Sigmoid colon (tissue), 7 donors: ENCODE data around the gene FBXO21. TPM values are rescaled to one million over a fixed set of nuclear protein-coding genes. Genes with fewer than 3 reads are reported as not detected.
"Not testable (repeated sequence)": the region's sequence is repeated elsewhere in the genome, so short reads cannot be mapped to it uniquely, and the experiment has no call there.

Source experiments
- DNase-seq: peaks from one replicate; pipeline ENCODE4 v3.0.0-alpha.2; 2019
- H3K27ac ChIP-seq, 4 donors: fragments of 200-600 bp; sonication (generic); one replicate each; pipeline ENCODE4 v1.5.1; 2016 to 2019; ENCODE audit warnings: mild to moderate bottlenecking in 1 of 4
- H3K27me3 ChIP-seq, 3 donors: fragments of 200-600 bp; sonication (generic); one replicate each; pipeline ENCODE4 v1.5.1; 2019; ENCODE audit warnings: mild to moderate bottlenecking in 1 of 3
- H3K36me3 ChIP-seq, 4 donors: fragments of 200-600 bp; sonication (generic); one replicate each; pipeline ENCODE4 v1.5.1; 2016 to 2019
- H3K4me1 ChIP-seq, 4 donors: fragments of 200-600 bp; sonication (generic); one replicate each; pipeline ENCODE4 v1.5.1; 2017 to 2019
- H3K4me3 ChIP-seq, 4 donors: fragments of 200-600 bp; sonication (generic); one replicate each; pipeline ENCODE4 v1.5.1; 2017 to 2019; ENCODE audit warnings: mild to moderate bottlenecking in 2 of 4, moderate library complexity in 1 of 4
- H3K9me3 ChIP-seq, 4 donors: fragments of 200-600 bp in 3 of 4; sonication (generic) in 3 of 4; one replicate each; pipeline versions ENCODE4 v1.5.1 to v1.6.1; 2013 to 2019
- EP300 ChIP-seq, 4 donors: sonication (generic); formaldehyde crosslinking; IDR thresholded peaks; one replicate each; pipeline ENCODE4 v1.6.1; 2017; ENCODE audit warnings: antibody characterized with exemption in 4 of 4
- POLR2A ChIP-seq, 2 donors: fragments of 450-650 bp; IDR thresholded peaks; one replicate each; pipeline ENCODE4 v1.6.1; 2016; ENCODE audit warnings: antibody characterized with exemption in 2 of 2, mild to moderate bottlenecking in 2 of 2, moderate library complexity in 2 of 2
- POLR2AphosphoS5 ChIP-seq, 4 donors: sonication (generic); formaldehyde crosslinking; IDR thresholded peaks; one replicate each; pipeline ENCODE4 v1.6.1; 2017; ENCODE audit warnings: antibody characterized with exemption in 4 of 4
- WGBS, 2 donors: extraction: QIAGEN DNeasy Blood & Tissue Kit; methylation state at CpG; one replicate each; pipeline ENCODE4 v1.1.7; 2013; 5-methylcytosine and 5-hydroxymethylcytosine counted together
- intact Hi-C: fragments of 100-400 bp; cut with DNase I; formaldehyde crosslinking; loops from one replicate; pipeline ENCODE4 v1.15.1; 2023
- polyA plus RNA-seq, 3 donors: library from polyadenylated mRNA; stranded (reverse); fragments of 200-250 nt; gene quantifications; one replicate each; pipeline ENCODE4 v1.2.3, GENCODE V29; 2013
- total RNA-seq, 4 donors: library from RNA; depleted of rRNA; stranded (reverse); fragments of >200 nt; gene quantifications; one replicate each; pipeline ENCODE4 v1.1.0, GENCODE V29; 2016
- TF ChIP-seq, protein P1 (sequence below), 4 experiments: fragments of 450-650 bp in 3 of 4; fragments of 200-600 bp in 1 of 4; IDR thresholded peaks; one replicate each; pipeline ENCODE4 v1.5.1; 2016 to 2019; ENCODE audit warnings: antibody characterized with exemption in 4 of 4, mild to moderate bottlenecking in 3 of 4, moderate library complexity in 2 of 4
- donor health status: healthy with polysubstance abuse.
- donor health status: Bipolar disorder and iron deficiency.
- donor health status: healthy.

FBXO21 gene
- total and polyA plus RNA-seq, 7 donors, result 6.6 to 134 (median 40.7) TPM

DNA sequence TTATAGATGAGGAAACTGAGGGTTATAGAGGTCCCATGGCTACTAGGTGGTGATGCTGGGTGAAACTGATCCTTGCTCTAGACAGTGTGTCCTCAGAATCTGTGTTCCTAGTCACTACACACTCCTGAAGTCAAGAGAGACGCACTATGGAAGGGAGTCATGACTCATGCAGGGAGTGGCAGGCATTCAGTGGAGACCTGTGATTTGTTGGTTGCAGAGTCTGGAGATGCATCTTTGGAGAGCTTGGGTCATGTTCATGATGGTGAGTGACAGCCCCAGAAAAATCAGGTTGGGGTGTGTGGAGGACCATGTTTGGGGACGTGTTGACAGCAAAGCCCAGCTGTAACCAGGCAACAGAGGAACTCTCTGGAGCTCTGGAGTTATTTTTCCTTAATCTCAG is 38.0 kb upstream of the FBXO21 start:
- Histone ChIP-seq H3K27me3 (peaks cover 0 to 14% (median 0%) of the 10 kb centered on the region in 3 donors), H3K4me1 (no peaks in the 10 kb centered on the region)
- intact Hi-C loops, result no loop called here

DNA sequence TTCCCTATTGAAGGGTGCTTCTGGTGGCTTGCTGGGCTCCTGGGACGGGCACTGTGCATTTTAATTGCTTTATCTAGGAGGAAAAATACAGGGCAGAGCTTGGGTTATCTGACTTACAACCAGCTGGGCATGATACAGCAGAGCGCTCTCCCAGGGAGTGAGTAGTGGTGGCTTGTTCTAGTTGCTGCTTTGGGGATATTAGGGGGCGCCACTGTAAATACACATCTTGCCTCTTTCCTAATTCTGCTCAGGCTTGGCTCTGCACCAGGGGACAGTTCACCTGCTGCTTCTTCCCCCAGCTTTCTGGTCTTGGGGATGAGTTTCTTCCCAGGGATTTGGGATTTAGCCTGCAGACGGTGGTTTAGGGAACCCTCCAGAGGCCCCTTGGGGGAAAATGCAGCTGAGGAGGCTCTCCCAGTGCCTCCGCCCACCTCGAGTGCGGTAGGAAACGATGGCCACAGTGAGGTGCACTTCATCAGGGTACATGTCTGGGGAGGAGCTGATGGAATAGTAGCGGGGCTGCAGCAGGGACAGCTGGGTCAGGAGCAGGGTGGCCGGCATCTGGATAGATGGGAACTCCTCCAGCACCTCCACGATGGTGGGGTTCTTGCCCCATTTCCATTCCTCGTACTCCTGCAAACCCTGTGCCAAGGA is 36.9 kb upstream of the FBXO21 start:
- no peaks in the 10 kb centered on the region for H3K36me3 ChIP-seq
- WGBS, 2 donors, result 49 to 54% methylated on average over 12 of the region's 12 CpGs
- no peak for DNase-seq

More for the DNA sequence above, 38.0 kb upstream of the FBXO21 start:
- no peak overlapping the region for H3K27ac ChIP-seq
- H3K36me3 ChIP-seq, result no peaks in the 10 kb centered on the region
- no peak for TF ChIP-seq POLR2AphosphoS5 (IDR thresholded peaks at IDR 0.05)
- no peak for TF ChIP-seq EP300 (IDR thresholded peaks at IDR 0.05)
- TF ChIP-seq, protein P1, sequence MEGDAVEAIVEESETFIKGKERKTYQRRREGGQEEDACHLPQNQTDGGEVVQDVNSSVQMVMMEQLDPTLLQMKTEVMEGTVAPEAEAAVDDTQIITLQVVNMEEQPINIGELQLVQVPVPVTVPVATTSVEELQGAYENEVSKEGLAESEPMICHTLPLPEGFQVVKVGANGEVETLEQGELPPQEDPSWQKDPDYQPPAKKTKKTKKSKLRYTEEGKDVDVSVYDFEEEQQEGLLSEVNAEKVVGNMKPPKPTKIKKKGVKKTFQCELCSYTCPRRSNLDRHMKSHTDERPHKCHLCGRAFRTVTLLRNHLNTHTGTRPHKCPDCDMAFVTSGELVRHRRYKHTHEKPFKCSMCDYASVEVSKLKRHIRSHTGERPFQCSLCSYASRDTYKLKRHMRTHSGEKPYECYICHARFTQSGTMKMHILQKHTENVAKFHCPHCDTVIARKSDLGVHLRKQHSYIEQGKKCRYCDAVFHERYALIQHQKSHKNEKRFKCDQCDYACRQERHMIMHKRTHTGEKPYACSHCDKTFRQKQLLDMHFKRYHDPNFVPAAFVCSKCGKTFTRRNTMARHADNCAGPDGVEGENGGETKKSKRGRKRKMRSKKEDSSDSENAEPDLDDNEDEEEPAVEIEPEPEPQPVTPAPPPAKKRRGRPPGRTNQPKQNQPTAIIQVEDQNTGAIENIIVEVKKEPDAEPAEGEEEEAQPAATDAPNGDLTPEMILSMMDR (IDR thresholded peaks at IDR 0.05), result no peak
- TF ChIP-seq POLR2A (IDR thresholded peaks at IDR 0.05), result no peak
- 19 to 58% methylated on average over 2 of the region's 2 CpGs for WGBS, 2 donors
- H3K4me3 ChIP-seq, result no peak overlapping the region
- H3K9me3 ChIP-seq, result no peaks in the 10 kb centered on the region
- DNase-seq, result no peak

DNA sequence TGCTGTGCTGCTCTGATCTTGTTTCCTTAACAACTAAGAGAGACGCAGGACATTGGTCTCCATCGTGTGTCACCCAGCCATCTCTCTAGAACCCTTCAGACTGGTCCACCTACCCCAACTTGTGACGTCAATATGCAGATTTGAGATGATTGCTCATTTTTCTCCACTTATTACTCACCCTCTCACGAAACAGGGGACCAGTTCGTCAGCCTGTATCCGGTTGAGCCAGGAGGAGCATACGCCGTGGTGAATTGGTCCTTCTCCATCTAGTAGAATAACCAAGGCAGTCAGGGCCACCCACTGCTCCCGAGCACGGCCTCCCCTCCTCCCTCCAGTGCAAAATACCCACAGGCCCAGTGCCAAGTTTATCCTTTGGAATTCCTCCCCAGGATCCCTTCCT is 36.2 kb upstream of the FBXO21 start:
- H3K36me3 ChIP-seq, result no peaks in the 10 kb centered on the region
- TF ChIP-seq, protein P1 (IDR thresholded peaks at IDR 0.05), result no peak
- TF ChIP-seq EP300 (IDR thresholded peaks at IDR 0.05), result no peak
- no peak for TF ChIP-seq POLR2AphosphoS5 (IDR thresholded peaks at IDR 0.05)
- no peaks in the 10 kb centered on the region for H3K4me1 ChIP-seq
- intact Hi-C loops, result no loop called here
- H3K27ac ChIP-seq, result no peak overlapping the region
- H3K4me3 ChIP-seq, result no peak overlapping the region
- peaks cover 0 to 14% (median 0%) of the 10 kb centered on the region in 3 donors for H3K27me3 ChIP-seq
- DNase-seq, result no peak
- H3K9me3 ChIP-seq, result no peaks in the 10 kb centered on the region
- WGBS, 2 donors, result 78 to 84% methylated on average over 10 of the region's 10 CpGs

More for the DNA sequence above, 36.9 kb upstream of the FBXO21 start:
- H3K9me3 ChIP-seq, result no peaks in the 10 kb centered on the region
- peaks cover 0 to 14% (median 0%) of the 10 kb centered on the region in 3 donors for H3K27me3 ChIP-seq
- no peaks in the 10 kb centered on the region for H3K4me1 ChIP-seq
- intact Hi-C loops, result no loop called here
- no peak overlapping the region for H3K4me3 ChIP-seq
- no peak overlapping the region for H3K27ac ChIP-seq
- TF ChIP-seq POLR2AphosphoS5 (IDR thresholded peaks at IDR 0.05), result no peak
- TF ChIP-seq EP300 (IDR thresholded peaks at IDR 0.05), result no peak
- TF ChIP-seq POLR2A (IDR thresholded peaks at IDR 0.05), result no peak
- TF ChIP-seq, protein P1 (IDR thresholded peaks at IDR 0.05), result no peak

DNA sequence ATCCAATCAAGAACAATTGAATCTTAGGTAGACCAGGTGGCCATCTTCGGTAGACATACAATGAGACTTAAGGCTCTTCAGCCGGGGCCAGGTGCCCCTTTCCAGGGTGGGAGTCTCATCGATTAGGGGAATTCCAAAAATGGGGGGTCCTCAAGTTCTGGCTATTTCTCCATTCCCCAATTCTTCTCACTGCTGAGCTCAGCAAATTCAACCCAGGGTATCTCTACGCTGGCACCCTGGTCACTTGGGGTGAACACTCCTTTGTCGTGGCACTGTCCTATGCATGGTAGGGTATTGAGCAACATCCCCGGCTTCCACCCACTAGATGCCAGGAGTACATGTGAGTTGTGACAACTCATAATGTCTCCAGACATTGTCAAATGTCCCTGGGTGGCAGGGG is 34.9 kb upstream of the FBXO21 start:
- Histone ChIP-seq H3K4me1 (no peaks in the 10 kb centered on the region), H3K36me3 (no peaks in the 10 kb centered on the region), H3K27me3 (peaks cover 0 to 22% (median 0%) of the 10 kb centered on the region in 3 donors), H3K27ac (no peak overlapping the region), H3K9me3 (no peaks in the 10 kb centered on the region), H3K4me3 (no peak overlapping the region)
- 88 to 92% methylated on average over 6 of the region's 6 CpGs for WGBS, 2 donors
- no peak for DNase-seq
- intact Hi-C loops, result no loop called here
- TF ChIP-seq POLR2A (IDR thresholded peaks at IDR 0.05) (no peak), EP300 (IDR thresholded peaks at IDR 0.05) (no peak), POLR2AphosphoS5 (IDR thresholded peaks at IDR 0.05) (no peak)
- TF ChIP-seq, protein P1 (IDR thresholded peaks at IDR 0.05), result no peak

DNA sequence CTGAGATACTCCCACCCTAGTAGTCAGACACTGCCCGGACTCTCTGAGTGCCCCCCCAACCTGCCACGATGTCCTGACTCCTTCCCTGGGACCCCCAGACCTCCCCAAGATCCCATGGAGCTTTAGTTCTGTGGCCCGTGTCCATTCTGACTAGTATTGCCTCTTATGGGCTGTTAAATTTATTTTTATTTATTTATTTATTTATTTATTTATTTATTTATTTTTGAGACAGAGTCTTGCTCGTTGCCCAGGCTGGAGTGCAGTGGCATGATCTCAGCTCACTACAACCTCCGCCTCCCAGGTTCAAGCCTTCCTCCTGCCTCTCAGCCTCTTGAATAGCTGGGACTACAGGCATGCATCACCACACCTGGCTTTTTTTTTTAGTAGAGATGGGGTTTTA is 30.7 kb upstream of the FBXO21 start:
- WGBS, 2 donors, result 68 to 81% methylated on average over 5 of the region's 5 CpGs
- H3K4me3 ChIP-seq, H3K36me3 ChIP-seq, H3K9me3 ChIP-seq, H3K27ac ChIP-seq, H3K4me1 ChIP-seq, intact Hi-C loops, DNase-seq: not testable (repeated sequence)
- peaks cover 0 to 20% (median 5%) of the 10 kb centered on the region in 3 donors for H3K27me3 ChIP-seq
